GM21825 (cell line): ENCODE data around the gene SPATC1L.

ENCODE experiments used
- ATAC-seq: cut with Tn5 transposase; IDR thresholded peaks from one replicate; pipeline ENCODE4 v1.9.1; 2021; ENCODE audit warnings: mild to moderate bottlenecking, moderate library complexity; ENCODE audit not compliant: unreplicated experiment

Gene SPATC1L

GRCh38 chr21:46215436-46216131 is 31.3 kb upstream of the SPATC1L start:
- ATAC-seq = no peak

- no peak for ATAC-seq
These were observed 30.4 kb upstream of the SPATC1L start for GRCh38 chr21:46214478-46215340.

- ATAC-seq = no peak
These were observed 29.5 kb upstream of the SPATC1L start for GRCh38 chr21:46213620-46214286.

- no peak for ATAC-seq
These were observed 28.6 kb upstream of the SPATC1L start for GRCh38 chr21:46212721-46213484.

GRCh38 chr21:46211786-46212720 is 27.8 kb upstream of the SPATC1L start:
- no peak for ATAC-seq

- no peak for ATAC-seq
These were observed 27.1 kb upstream of the SPATC1L start for GRCh38 chr21:46211376-46211775.

GRCh38 chr21:46210378-46211136 is 26.3 kb upstream of the SPATC1L start:
- no peak for ATAC-seq

GRCh38 chr21:46208761-46209721 is 24.8 kb upstream of the SPATC1L start:
- no peak for ATAC-seq

GRCh38 chr21:46207920-46208591 is 23.8 kb upstream of the SPATC1L start:
- ATAC-seq = no peak

- ATAC-seq = no peak
These were observed 23.0 kb upstream of the SPATC1L start for GRCh38 chr21:46207006-46207919.

- ATAC-seq = no peak
These were observed 22.1 kb upstream of the SPATC1L start for GRCh38 chr21:46206163-46207005.

GRCh38 chr21:46205766-46206162 is 21.5 kb upstream of the SPATC1L start:
- ATAC-seq = no peak

GRCh38 chr21:46205166-46205565 is 20.9 kb upstream of the SPATC1L start:
- ATAC-seq = no peak

GRCh38 chr21:46203203-46203600 is 18.9 kb upstream of the SPATC1L start:
- no peak for ATAC-seq

- no peak for ATAC-seq
These were observed 18.4 kb upstream of the SPATC1L start for GRCh38 chr21:46202592-46203202.
